NCI-H2227 treated with DMSO at 0.1 percent for 48 hours (cell line): Measurements from ENCODE around the gene IGF1R.

Source experiments
- DNase-seq: peaks from one replicate; lab custom pipeline; 2025; lab: John Stamatoyannopoulos, UW

The IGF1R gene

GRCh38 chr15:98648654-98649471 is 524 bp downstream of the IGF1R start:
- no peak for DNase-seq

GRCh38 chr15:98649472-98650416 is 1.4 kb downstream of the IGF1R start:
- no peak for DNase-seq

- no peak for DNase-seq
These were observed 2.2 kb downstream of the IGF1R start for GRCh38 chr15:98650417-98651035.

- DNase-seq = no peak
These were observed 2.7 kb downstream of the IGF1R start for GRCh38 chr15:98651036-98651481.

- peak; percentile 5 for DNase-seq
These were observed 3.4 kb downstream of the IGF1R start for GRCh38 chr15:98651581-98652220.

- DNase-seq = no peak
These were observed 5.3 kb downstream of the IGF1R start for GRCh38 chr15:98653686-98654085.

GRCh38 chr15:98654790-98655360 is 6.5 kb downstream of the IGF1R start:
- DNase-seq = no peak

GRCh38 chr15:98655732-98656131 is 7.4 kb downstream of the IGF1R start:
- no peak for DNase-seq

GRCh38 chr15:98657721-98658120 is 9.4 kb downstream of the IGF1R start:
- no peak for DNase-seq

- peak; percentile 26 for DNase-seq
These were observed 10.7 kb downstream of the IGF1R start for GRCh38 chr15:98658831-98659699.

- no peak for DNase-seq
These were observed 11.7 kb downstream of the IGF1R start for GRCh38 chr15:98660055-98660454.

- no peak for DNase-seq
These were observed 14.7 kb downstream of the IGF1R start for GRCh38 chr15:98663045-98663444.

- no peak for DNase-seq
These were observed 15.3 kb downstream of the IGF1R start for GRCh38 chr15:98663606-98664005.

- DNase-seq = no peak
These were observed 18.1 kb downstream of the IGF1R start for GRCh38 chr15:98666441-98666840.

- no peak for DNase-seq
These were observed 18.5 kb downstream of the IGF1R start for GRCh38 chr15:98666841-98667240.

- DNase-seq = no peak
These were observed 19.3 kb downstream of the IGF1R start for GRCh38 chr15:98667521-98668179.

GRCh38 chr15:98668566-98669308 is 20.4 kb downstream of the IGF1R start:
- no peak for DNase-seq

GRCh38 chr15:98669638-98670037 is 21.3 kb downstream of the IGF1R start:
- no peak for DNase-seq
